Immature natural killer cell (primary cell): Measurements from ENCODE around the gene RASAL2. TPM values are rescaled to one million over a fixed set of nuclear protein-coding genes. Genes with fewer than 3 reads are reported as not detected.
"Not testable (repeated sequence)": the region's sequence is repeated elsewhere in the genome, so short reads cannot be mapped to it uniquely, and the experiment has no call there.

Experiments used
- DNase-seq, 3 donors: peaks; one replicate each; pipeline ENCODE4 v3.0.0; 2022; ENCODE audit warnings: mixed read lengths in 1 of 3
- H3K27ac Mint-ChIP-seq, 6 donors: one replicate each; pipeline ENCODE4 v1.8.0; 2020; ENCODE audit warnings: mixed read lengths in 6 of 6, mild to moderate bottlenecking in 5 of 6, inconsistent platforms in 4 of 6, moderate library complexity in 3 of 6
- H3K27me3 Mint-ChIP-seq, 3 donors: one replicate each; pipeline ENCODE4 v1.8.0; 2020 to 2021; ENCODE audit warnings: low read depth in 3 of 3, mild to moderate bottlenecking in 3 of 3, mixed read lengths in 3 of 3, moderate library complexity in 3 of 3, inconsistent platforms in 1 of 3
- H3K36me3 Mint-ChIP-seq, 3 donors: one replicate each; pipeline ENCODE4 v1.8.0; 2020; ENCODE audit warnings: mixed read lengths in 3 of 3, inconsistent platforms in 2 of 3, mild to moderate bottlenecking in 2 of 3
- H3K4me1 Mint-ChIP-seq, 2 donors: one replicate each; pipeline ENCODE4 v1.8.0; 2020; ENCODE audit warnings: inconsistent platforms in 2 of 2, mild to moderate bottlenecking in 2 of 2, mixed read lengths in 2 of 2, moderate library complexity in 1 of 2
- H3K4me3 Mint-ChIP-seq, 5 donors: one replicate each; pipeline ENCODE4 v1.8.0; 2020; ENCODE audit warnings: mild to moderate bottlenecking in 5 of 5, mixed read lengths in 5 of 5, inconsistent platforms in 3 of 5, moderate library complexity in 3 of 5
- H3K9me3 Mint-ChIP-seq, 6 donors: one replicate each; pipeline ENCODE4 v1.8.0; 2020; ENCODE audit warnings: mild to moderate bottlenecking in 6 of 6, mixed read lengths in 6 of 6, inconsistent platforms in 4 of 6, moderate library complexity in 3 of 6
- polyA plus RNA-seq, 3 donors: library from polyadenylated mRNA; unstranded; fragments of 300-500 nt; fragmentation: Illumina TruSeq; gene quantifications; one replicate each; pipeline ENCODE4 v1.2.3, GENCODE V29; 2021

RASAL2 gene
- polyA plus RNA-seq, 3 donors from 2014 or later: not detected

DNA sequence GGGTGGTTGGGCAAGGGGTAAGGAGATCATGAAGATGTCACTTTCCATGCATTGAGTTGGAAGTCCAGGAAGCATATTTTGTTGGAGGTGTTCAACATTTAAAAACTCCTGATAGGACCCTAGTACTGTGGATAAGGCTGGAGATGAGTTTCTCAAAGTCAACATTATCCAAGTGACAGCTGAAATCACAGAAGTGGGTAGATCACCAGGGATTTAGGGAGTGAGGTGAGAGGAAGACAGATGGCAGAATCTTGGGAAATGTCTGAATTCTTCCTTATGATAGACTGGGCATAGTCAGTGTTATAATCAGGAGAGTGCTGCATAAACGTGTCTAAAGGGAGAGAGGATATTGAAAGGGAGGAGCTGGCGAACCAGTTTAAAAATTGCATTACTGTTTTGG is 5.3 kb upstream of the RASAL2 start:
- Mint-ChIP-seq H3K27me3 (peaks cover 4 to 18% (median 8%) of the 10 kb centered on the region in 3 donors), H3K4me1 (peaks cover 9 to 13% of the 10 kb centered on the region in 2 donors), H3K27ac (no peak overlapping the region), H3K36me3 (peaks cover 0 to 5% (median 0%) of the 10 kb centered on the region in 3 donors), H3K4me3 (no peak overlapping the region), H3K9me3 (peaks cover 0 to 50% (median 15%) of the 10 kb centered on the region in 6 donors)
- no peak for DNase-seq

DNA sequence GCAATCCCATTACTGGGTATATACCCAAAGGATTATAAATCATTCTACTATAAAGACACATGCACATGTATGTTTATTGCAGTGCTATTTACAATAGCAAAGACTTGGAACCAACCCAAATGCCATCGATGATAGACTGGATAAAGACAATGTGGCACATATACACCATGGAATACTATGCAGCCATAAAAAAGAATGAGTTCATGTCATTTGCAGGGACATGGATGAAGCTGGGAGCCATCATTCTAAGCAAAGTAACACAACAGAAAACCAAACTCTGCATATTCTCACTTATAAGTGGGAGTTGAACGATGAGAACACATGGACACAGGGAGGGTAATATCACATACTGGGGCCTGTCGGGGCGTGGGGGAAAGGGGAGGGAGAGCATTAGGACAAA is 2.5 kb upstream of the RASAL2 start:
- DNase-seq, H3K27ac Mint-ChIP-seq, H3K36me3 Mint-ChIP-seq: not testable (repeated sequence)
- peaks cover 4 to 22% (median 7%) of the 10 kb centered on the region in 3 donors for H3K27me3 Mint-ChIP-seq
- peaks cover 9 to 19% of the 10 kb centered on the region in 2 donors for H3K4me1 Mint-ChIP-seq
- H3K9me3 Mint-ChIP-seq: peaks cover 5 to 69% (median 18%) of the 10 kb centered on the region in 6 donors
- H3K4me3 Mint-ChIP-seq: peak overlapping the region in 1 of 5 donors; percentile 25

GRCh38 chr1:178091986-178092745 is 1.7 kb upstream of the RASAL2 start:
- H3K4me3 Mint-ChIP-seq: peak overlapping the region in 2 of 5 donors; percentile 17 to 57
- H3K27me3 Mint-ChIP-seq: peaks cover 6 to 25% (median 7%) of the 10 kb centered on the region in 3 donors
- H3K4me1 Mint-ChIP-seq: peaks cover 9 to 19% of the 10 kb centered on the region in 2 donors
- no peak overlapping the region for H3K27ac Mint-ChIP-seq
- H3K9me3 Mint-ChIP-seq: peaks cover 5 to 74% (median 19%) of the 10 kb centered on the region in 6 donors
- peaks cover 0 to 5% (median 3%) of the 10 kb centered on the region in 3 donors for H3K36me3 Mint-ChIP-seq
- DNase-seq: no peak

DNA sequence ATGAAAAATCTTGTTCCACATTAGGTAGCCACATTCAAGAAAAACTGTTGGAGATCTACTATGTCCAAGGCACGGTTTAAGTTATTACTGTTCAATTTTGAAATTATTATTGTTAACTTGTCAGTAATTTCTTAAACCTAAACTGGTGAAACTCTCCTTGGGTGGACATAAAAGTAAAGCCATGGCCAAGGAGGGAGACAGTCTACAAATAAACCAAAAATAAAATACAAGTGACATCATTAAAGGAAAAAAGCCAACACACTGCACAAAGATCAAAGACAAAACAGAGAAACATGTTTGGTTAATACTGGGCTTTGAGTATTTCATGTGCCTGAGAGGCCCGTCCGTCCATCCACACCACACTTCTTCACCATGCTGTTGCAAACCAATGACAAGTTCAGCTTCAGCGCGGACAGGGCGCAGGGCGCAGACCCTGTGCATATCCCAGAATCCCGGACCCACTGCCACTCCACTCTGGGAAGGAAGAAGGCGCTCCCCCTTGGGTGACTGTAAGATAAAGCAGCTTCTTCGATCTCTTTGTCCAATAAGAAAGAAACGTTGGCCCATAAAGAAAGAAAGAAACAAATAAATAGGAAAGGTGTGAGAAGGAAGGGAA is 918 bp upstream of the RASAL2 start:
- Mint-ChIP-seq H3K9me3 (peaks cover 5 to 70% (median 19%) of the 10 kb centered on the region in 6 donors), H3K4me1 (peaks cover 9 to 19% of the 10 kb centered on the region in 2 donors), H3K27ac (no peak overlapping the region), H3K36me3 (peaks cover 0 to 5% (median 3%) of the 10 kb centered on the region in 3 donors), H3K4me3 (peak overlapping the region; percentile 41 to 72 (median 65)), H3K27me3 (peaks cover 7 to 28% (median 7%) of the 10 kb centered on the region in 3 donors)
- DNase-seq: no peak

DNA sequence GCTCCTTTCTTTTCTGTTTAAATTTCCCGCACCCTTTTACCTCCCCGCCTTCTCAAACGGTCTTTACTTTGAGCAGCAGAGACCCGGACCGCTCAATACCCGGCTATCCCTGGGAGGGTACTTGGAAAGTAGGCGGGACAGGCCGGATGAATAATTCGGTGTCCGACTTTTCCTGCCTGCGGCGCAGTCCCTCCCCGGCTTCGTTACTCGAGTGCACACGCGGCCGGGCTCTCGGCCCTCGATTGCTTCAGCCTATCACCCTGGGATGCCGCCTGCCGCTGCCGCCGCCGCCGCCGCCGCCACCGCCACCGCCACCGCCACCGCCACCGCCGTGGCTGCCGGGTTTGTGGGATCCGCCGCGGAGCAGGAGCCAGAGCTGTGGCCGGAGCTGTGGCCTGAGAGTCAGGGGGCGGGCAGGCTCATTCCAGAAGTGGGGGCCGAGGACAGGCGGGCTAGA is 382 bp upstream of the RASAL2 start:
- Mint-ChIP-seq H3K4me1 (peaks cover 9 to 19% of the 10 kb centered on the region in 2 donors), H3K9me3 (peaks cover 5 to 64% (median 22%) of the 10 kb centered on the region in 6 donors), H3K27ac (no peak overlapping the region), H3K36me3 (peaks cover 0 to 5% (median 3%) of the 10 kb centered on the region in 3 donors), H3K27me3 (peaks cover 9 to 29% (median 10%) of the 10 kb centered on the region in 3 donors), H3K4me3 (peak overlapping the region; percentile 41 to 72 (median 65))
- DNase-seq: peak in 2 of 3 donors; percentile 0 to 12

- H3K4me3 Mint-ChIP-seq: peak overlapping the region in 1 of 5 donors; percentile 48
- peaks cover 5 to 53% (median 20%) of the 10 kb centered on the region in 6 donors for H3K9me3 Mint-ChIP-seq
- H3K27ac Mint-ChIP-seq: no peak overlapping the region
- H3K27me3 Mint-ChIP-seq: peaks cover 11 to 29% (median 13%) of the 10 kb centered on the region in 3 donors
- H3K4me1 Mint-ChIP-seq: peaks cover 9 to 19% of the 10 kb centered on the region in 2 donors
- no peak for DNase-seq
- peaks cover 0 to 5% (median 3%) of the 10 kb centered on the region in 3 donors for H3K36me3 Mint-ChIP-seq
These were observed 1.1 kb downstream of the RASAL2 start for GRCh38 chr1:178094739-178095645.

DNA sequence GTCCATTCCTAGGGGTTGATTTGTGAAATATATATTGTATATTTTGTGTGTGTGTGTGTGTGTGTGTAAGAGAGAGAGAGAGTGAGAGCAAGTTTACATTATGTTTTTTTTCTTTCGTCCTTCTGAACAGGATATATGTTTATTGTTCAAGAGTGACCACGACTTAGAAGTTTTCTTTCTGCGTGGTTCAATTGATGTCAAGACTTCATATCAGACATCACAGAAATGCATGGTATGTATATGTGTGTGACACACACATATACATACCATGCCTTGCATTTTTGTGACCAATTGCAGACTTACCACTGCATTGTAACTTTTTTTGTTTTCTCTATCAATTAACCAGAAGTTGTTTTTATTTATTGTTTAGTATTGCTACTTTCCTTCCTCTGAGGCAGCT is 2.5 kb downstream of the RASAL2 start:
- H3K9me3 Mint-ChIP-seq: peaks cover 5 to 46% (median 19%) of the 10 kb centered on the region in 6 donors
- no peak for DNase-seq
- peaks cover 9 to 19% of the 10 kb centered on the region in 2 donors for H3K4me1 Mint-ChIP-seq
- no peak overlapping the region for H3K4me3 Mint-ChIP-seq
- H3K27ac Mint-ChIP-seq: no peak overlapping the region
- peaks cover 11 to 25% (median 13%) of the 10 kb centered on the region in 3 donors for H3K27me3 Mint-ChIP-seq
- H3K36me3 Mint-ChIP-seq: peaks cover 0 to 5% (median 3%) of the 10 kb centered on the region in 3 donors

- Mint-ChIP-seq H3K9me3 (peaks cover 6 to 28% (median 12%) of the 10 kb centered on the region in 6 donors), H3K4me1 (peaks cover 2 to 8% of the 10 kb centered on the region in 2 donors), H3K4me3 (no peak overlapping the region), H3K27me3 (peaks cover 9 to 13% (median 9%) of the 10 kb centered on the region in 3 donors), H3K27ac (no peak overlapping the region), H3K36me3 (peaks cover 0 to 3% (median 0%) of the 10 kb centered on the region in 3 donors)
- DNase-seq: no peak
These were observed 4.4 kb downstream of the RASAL2 start for GRCh38 chr1:178098262-178098661.

DNA sequence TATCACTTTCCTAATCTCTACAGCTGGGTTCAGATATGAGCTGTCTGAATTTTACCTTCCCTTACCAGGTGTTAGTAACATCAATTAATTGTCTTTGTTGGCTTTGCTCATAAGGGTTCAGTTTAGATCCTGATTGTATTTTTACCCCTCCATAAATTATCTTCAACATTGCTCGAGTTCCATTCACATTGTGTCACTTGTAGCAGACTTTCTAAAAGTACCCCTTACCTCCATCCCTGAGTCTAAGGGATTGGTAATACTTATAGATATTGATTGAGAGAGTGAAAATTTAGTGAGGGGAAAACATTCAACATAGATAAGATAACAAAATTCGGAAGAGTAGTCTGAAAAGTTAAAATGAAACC is 7.3 kb downstream of the RASAL2 start:
- H3K9me3 Mint-ChIP-seq: peaks cover under 1 to 10% (median 6%) of the 10 kb centered on the region in 6 donors
- H3K27ac Mint-ChIP-seq: no peak overlapping the region
- H3K4me3 Mint-ChIP-seq: no peak overlapping the region
- no peaks in the 10 kb centered on the region for H3K4me1 Mint-ChIP-seq
- DNase-seq: no peak
- peaks cover 0 to under 1% (median 0%) of the 10 kb centered on the region in 3 donors for H3K36me3 Mint-ChIP-seq
- peaks cover 6 to 8% (median 7%) of the 10 kb centered on the region in 3 donors for H3K27me3 Mint-ChIP-seq

DNA sequence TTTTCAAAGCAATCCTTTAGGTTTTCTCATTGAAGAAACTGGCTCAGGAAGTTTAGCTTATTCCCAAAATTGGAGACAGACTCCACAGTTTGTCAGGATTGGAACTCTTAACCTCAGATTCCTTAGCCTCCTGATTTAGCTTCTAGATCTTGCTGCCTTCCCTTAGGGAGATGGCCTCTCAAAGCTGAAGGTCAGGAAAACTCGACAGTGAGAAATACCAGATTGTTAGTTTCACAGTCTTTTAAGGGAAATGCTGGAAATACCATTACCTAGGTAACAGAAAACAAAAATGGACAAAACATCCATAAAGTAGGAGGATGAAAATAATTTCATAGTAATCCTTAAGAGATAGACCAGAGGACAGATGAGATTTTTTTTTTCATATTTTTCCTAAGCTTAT is 7.8 kb downstream of the RASAL2 start:
- peaks cover 0 to 9% (median 4%) of the 10 kb centered on the region in 6 donors for H3K9me3 Mint-ChIP-seq
- H3K4me1 Mint-ChIP-seq: no peaks in the 10 kb centered on the region
- no peak overlapping the region for H3K27ac Mint-ChIP-seq
- DNase-seq: no peak
- no peaks in the 10 kb centered on the region for H3K36me3 Mint-ChIP-seq
- H3K27me3 Mint-ChIP-seq: peaks cover 5 to 7% (median 6%) of the 10 kb centered on the region in 3 donors
- no peak overlapping the region for H3K4me3 Mint-ChIP-seq

DNA sequence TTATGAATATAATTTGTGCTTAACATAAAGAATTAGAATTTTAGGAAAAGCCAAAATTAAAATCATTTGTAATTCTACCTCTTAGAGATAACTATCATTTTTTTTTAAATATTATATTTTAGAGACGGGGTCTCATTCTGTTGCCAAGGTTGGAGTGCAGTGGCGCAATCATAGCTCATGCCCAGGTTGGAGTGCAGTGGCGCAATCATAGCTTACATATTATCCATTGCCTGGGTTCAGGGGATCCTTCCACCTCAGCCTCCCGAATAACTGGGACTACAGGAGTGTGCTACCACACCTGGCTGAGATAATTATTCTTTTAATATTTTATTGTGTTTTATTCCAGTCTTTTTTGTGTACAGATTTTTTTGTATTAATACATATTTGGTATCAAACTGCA is 8.3 kb downstream of the RASAL2 start:
- Mint-ChIP-seq H3K9me3 (peaks cover 0 to 8% (median 3%) of the 10 kb centered on the region in 6 donors), H3K27me3 (peaks cover 4 to 6% (median 6%) of the 10 kb centered on the region in 3 donors), H3K4me1 (no peaks in the 10 kb centered on the region), H3K27ac (no peak overlapping the region), H3K4me3 (no peak overlapping the region), H3K36me3 (no peaks in the 10 kb centered on the region)
- no peak for DNase-seq

GRCh38 chr1:178107823-178108222 is 13.9 kb downstream of the RASAL2 start:
- peaks cover 0 to 2% (median 0%) of the 10 kb centered on the region in 3 donors for H3K27me3 Mint-ChIP-seq
- H3K4me3 Mint-ChIP-seq: no peak overlapping the region
- H3K4me1 Mint-ChIP-seq: no peaks in the 10 kb centered on the region
- H3K9me3 Mint-ChIP-seq: peaks cover 0 to 5% (median 2%) of the 10 kb centered on the region in 6 donors
- no peaks in the 10 kb centered on the region for H3K36me3 Mint-ChIP-seq
- DNase-seq: no peak
- H3K27ac Mint-ChIP-seq: no peak overlapping the region
